C4-2B (cell line): Measurements from ENCODE around the gene PINK1.

Experiments used
- H3K27ac ChIP-seq: fragments of 450-650 bp; 2 replicates; pipeline ENCODE4 v1.5.1; 2017
- CTCF ChIP-seq: fragments of 450-650 bp; conservative IDR thresholded peaks from 2 replicates; pipeline ENCODE4 v1.5.1; 2017; ENCODE audit warnings: mild to moderate bottlenecking
- ZFX ChIP-seq: fragments of 450-650 bp; IDR thresholded peaks from 2 replicates; pipeline ENCODE4 v1.6.1; 2017

PINK1 gene

GRCh38 chr1:20590306-20590777 lies 42.9 kb upstream of the PINK1 start:
- TF ChIP-seq CTCF, result no peak
- no peak for TF ChIP-seq ZFX
- no peak overlapping the region for H3K27ac ChIP-seq

- no peak for TF ChIP-seq ZFX
- TF ChIP-seq CTCF, result no peak
- H3K27ac ChIP-seq, result no peak overlapping the region
Observed at GRCh38 chr1:20593756-20594155, 39.5 kb upstream of the PINK1 start.

- TF ChIP-seq CTCF (no peak), ZFX (no peak)
Observed at GRCh38 chr1:20594746-20595145, 38.5 kb upstream of the PINK1 start.

GRCh38 chr1:20596106-20596505 lies 37.2 kb upstream of the PINK1 start:
- H3K27ac ChIP-seq, result no peak overlapping the region
- TF ChIP-seq ZFX (no peak), CTCF (no peak)

More at GRCh38 chr1:20594746-20595145, 38.5 kb upstream of the PINK1 start:
- H3K27ac ChIP-seq, result no peak overlapping the region

- H3K27ac ChIP-seq, result no peak overlapping the region
- no peak for TF ChIP-seq ZFX
- no peak for TF ChIP-seq CTCF
Observed at GRCh38 chr1:20597650-20598049, 35.6 kb upstream of the PINK1 start.

GRCh38 chr1:20600156-20600555 lies 33.1 kb upstream of the PINK1 start:
- H3K27ac ChIP-seq, result no peak overlapping the region
- no peak for TF ChIP-seq ZFX
- TF ChIP-seq CTCF, result no peak

- TF ChIP-seq ZFX (no peak), CTCF (no peak)
- H3K27ac ChIP-seq, result no peak overlapping the region
Observed at GRCh38 chr1:20601129-20601825, 32.0 kb upstream of the PINK1 start.
